Measurements from ENCODE around the gene DESI1.

GRCh38 chr22:41619979-41620588 is 759 bp downstream of the DESI1 start:
- no peak for TF ChIP-seq CTCF (IDR thresholded peaks at IDR 0.05)
- TF ChIP-seq POLR2AphosphoS5 (IDR thresholded peaks at IDR 0.05), result no peak

Data from upper lobe of left lung (tissue), 4 donors.